Neural cell (in vitro differentiated cells): ENCODE results near the gene GASK1A.

Source experiments
- EZH2 ChIP-seq: fragments of 200-600, 300-800 bp; shearing (Covaris generic), sonication (generic); IDR thresholded peaks from 2 replicates; pipeline ENCODE4 v1.6.1; 2014; ENCODE audit warnings: antibody characterized with exemption, low read length, borderline replicate concordance, mild to moderate bottlenecking; ENCODE audit not compliant: insufficient read depth, poor library complexity, severe bottlenecking
- TF ChIP-seq, protein P1 (sequence below): fragments of 450-650 bp; IDR thresholded peaks from 2 replicates; pipeline ENCODE4 v1.5.1; 2014; ENCODE audit warnings: antibody characterized with exemption, mild to moderate bottlenecking, moderate library complexity; ENCODE audit not compliant: poor library complexity, severe bottlenecking

DNA sequence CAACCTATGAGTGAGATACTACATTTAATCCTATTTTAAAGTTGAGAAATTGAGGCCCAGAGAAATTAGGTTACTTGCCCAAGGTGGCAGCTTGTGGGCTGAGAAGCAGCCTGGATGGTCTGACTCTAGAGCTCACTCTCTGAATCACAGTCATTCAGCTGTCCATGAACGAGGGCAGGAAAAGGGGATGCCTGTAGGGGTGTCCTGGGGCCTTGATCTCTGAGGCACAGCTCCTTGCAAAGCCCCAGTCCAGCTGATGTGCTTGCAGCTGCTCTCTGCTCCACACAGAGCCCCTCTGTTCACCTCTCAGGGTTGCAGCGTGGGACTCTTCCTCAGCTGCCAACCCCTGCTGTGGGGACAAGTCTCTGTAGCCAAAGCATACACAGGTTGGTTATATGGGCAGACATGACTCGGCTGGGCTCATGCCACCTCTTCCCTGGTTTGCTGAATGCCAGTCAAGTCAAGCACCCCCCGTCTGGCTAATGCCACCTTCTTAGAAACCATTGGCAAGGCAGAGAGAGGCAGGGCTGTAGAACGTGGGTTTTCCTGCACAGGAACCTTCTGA is 56.8 kb downstream of the GASK1A start:
- TF ChIP-seq, protein P1, sequence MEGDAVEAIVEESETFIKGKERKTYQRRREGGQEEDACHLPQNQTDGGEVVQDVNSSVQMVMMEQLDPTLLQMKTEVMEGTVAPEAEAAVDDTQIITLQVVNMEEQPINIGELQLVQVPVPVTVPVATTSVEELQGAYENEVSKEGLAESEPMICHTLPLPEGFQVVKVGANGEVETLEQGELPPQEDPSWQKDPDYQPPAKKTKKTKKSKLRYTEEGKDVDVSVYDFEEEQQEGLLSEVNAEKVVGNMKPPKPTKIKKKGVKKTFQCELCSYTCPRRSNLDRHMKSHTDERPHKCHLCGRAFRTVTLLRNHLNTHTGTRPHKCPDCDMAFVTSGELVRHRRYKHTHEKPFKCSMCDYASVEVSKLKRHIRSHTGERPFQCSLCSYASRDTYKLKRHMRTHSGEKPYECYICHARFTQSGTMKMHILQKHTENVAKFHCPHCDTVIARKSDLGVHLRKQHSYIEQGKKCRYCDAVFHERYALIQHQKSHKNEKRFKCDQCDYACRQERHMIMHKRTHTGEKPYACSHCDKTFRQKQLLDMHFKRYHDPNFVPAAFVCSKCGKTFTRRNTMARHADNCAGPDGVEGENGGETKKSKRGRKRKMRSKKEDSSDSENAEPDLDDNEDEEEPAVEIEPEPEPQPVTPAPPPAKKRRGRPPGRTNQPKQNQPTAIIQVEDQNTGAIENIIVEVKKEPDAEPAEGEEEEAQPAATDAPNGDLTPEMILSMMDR, result no peak
- TF ChIP-seq EZH2, result no peak
